NCI-H69 (cell line): ENCODE measurements around the gene ZNF398.
"Not testable (repeated sequence)": the region's sequence is repeated elsewhere in the genome, so short reads cannot be mapped to it uniquely, and the experiment has no call there.

Source experiments
- DNase-seq: peaks from one replicate; lab custom pipeline; 2025; lab: John Stamatoyannopoulos, UW

ZNF398 gene

GRCh38 chr7:149197675-149198074 lies 50.4 kb downstream of the ZNF398 start:
- DNase-seq = no peak

- no peak for DNase-seq
Observed at GRCh38 chr7:149198161-149198816, 51.0 kb downstream of the ZNF398 start.

- no peak for DNase-seq
Observed at GRCh38 chr7:149199234-149199995, 52.2 kb downstream of the ZNF398 start.

- DNase-seq = no peak
Observed at GRCh38 chr7:149202831-149203231, 55.6 kb downstream of the ZNF398 start.

- DNase-seq = no peak
Observed at GRCh38 chr7:149205690-149206381, 58.6 kb downstream of the ZNF398 start.

- no peak for DNase-seq
Observed at GRCh38 chr7:149207324-149208035, 60.2 kb downstream of the ZNF398 start.

- DNase-seq = peak; percentile 62
Observed at GRCh38 chr7:149209518-149210269, 62.4 kb downstream of the ZNF398 start.

GRCh38 chr7:149210551-149210950 lies 63.3 kb downstream of the ZNF398 start:
- DNase-seq = no peak

GRCh38 chr7:149214020-149214720 lies 66.9 kb downstream of the ZNF398 start:
- no peak for DNase-seq

- no peak for DNase-seq
Observed at GRCh38 chr7:149216402-149216801, 69.1 kb downstream of the ZNF398 start.

- DNase-seq = no peak
Observed at GRCh38 chr7:149217570-149217969, 70.3 kb downstream of the ZNF398 start.

- no peak for DNase-seq
Observed at GRCh38 chr7:149218469-149219420, 71.5 kb downstream of the ZNF398 start.

GRCh38 chr7:149220534-149220933 lies 73.3 kb downstream of the ZNF398 start:
- no peak for DNase-seq

- no peak for DNase-seq
Observed at GRCh38 chr7:149223176-149223575, 75.9 kb downstream of the ZNF398 start.

- no peak for DNase-seq
Observed at GRCh38 chr7:149223761-149224160, 76.5 kb downstream of the ZNF398 start.

- DNase-seq = no peak
Observed at GRCh38 chr7:149224352-149224751, 77.1 kb downstream of the ZNF398 start.

- no peak for DNase-seq
Observed at GRCh38 chr7:149225106-149225505, 77.9 kb downstream of the ZNF398 start.

- DNase-seq = no peak
Observed at GRCh38 chr7:149225656-149226055, 78.4 kb downstream of the ZNF398 start.

- not testable (repeated sequence) for DNase-seq
Observed at GRCh38 chr7:149226366-149226765, 79.1 kb downstream of the ZNF398 start.
